Type B pancreatic cell (in vitro differentiated cells): ENCODE data around the gene AFF3. TPM values are rescaled to one million over a fixed set of nuclear protein-coding genes. Genes with fewer than 3 reads are reported as not detected.
A peak's percentile ranks its signal among the peaks of the same experiment; 100 is the strongest.

Source experiments
- DNase-seq: peaks from one replicate; pipeline ENCODE4 v3.0.0; 2021; ENCODE audit warnings: mixed read lengths; ENCODE audit not compliant: unreplicated experiment; ENCODE audit errors: extremely low spot score
- H3K27ac Mint-ChIP-seq: 2 replicates; pipeline ENCODE4 v1.8.0; 2021; ENCODE audit warnings: mild to moderate bottlenecking, mixed read lengths
- H3K27me3 Mint-ChIP-seq: 2 replicates; pipeline ENCODE4 v1.8.0; 2021; ENCODE audit warnings: mixed read lengths
- H3K36me3 Mint-ChIP-seq: 2 replicates; pipeline ENCODE4 v1.8.0; 2021; ENCODE audit warnings: mixed read lengths
- H3K4me1 Mint-ChIP-seq: one replicate; pipeline ENCODE4 v1.8.0; 2021; ENCODE audit warnings: mixed read lengths; ENCODE audit not compliant: unreplicated experiment
- H3K4me3 Mint-ChIP-seq: 2 replicates; pipeline ENCODE4 v1.8.0; 2021; ENCODE audit warnings: mild to moderate bottlenecking, mixed read lengths
- H3K9me3 Mint-ChIP-seq: 2 replicates; pipeline ENCODE4 v1.8.0; 2021; ENCODE audit warnings: mixed read lengths
- CTCF ChIP-seq: fragments of 200-600 bp; sonication (generic); conservative IDR thresholded peaks from 2 replicates; pipeline ENCODE4 v1.5.0; 2021; ENCODE audit warnings: antibody characterized with exemption, mild to moderate bottlenecking
- total RNA-seq: library from RNA; stranded (reverse); gene quantifications from 2 replicates; pipeline ENCODE4 v1.2.1, GENCODE V29; 2021; ENCODE audit warnings: low replicate concordance

The AFF3 gene
- total RNA-seq, 1 donor from 2014 or later = 29.2 TPM

DNA sequence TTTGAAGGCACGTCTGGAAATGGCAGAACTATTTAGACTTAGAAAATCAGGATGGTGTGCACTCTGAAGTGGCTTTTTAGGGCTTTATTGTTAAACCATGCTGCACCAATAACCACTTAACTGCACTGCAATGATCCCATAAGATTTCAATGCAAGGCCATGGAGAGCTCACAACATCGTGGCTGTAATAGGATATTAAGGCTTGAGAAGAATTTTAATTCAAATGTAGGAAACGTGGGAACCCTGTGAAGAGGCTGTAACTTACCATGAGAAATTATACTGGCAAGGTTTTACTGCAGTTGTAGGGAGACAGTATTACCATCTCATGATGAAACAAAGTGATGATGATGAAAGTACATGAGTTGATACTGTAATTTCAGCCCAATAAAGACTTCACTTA, 242.5 kb downstream of the AFF3 start:
- Mint-ChIP-seq H3K9me3 (no peaks in the 10 kb centered on the region), H3K36me3 (peaks cover 5% of the 10 kb centered on the region), H3K4me3 (no peak overlapping the region), H3K4me1 (peaks cover 34% of the 10 kb centered on the region), H3K27me3 (peaks cover 17% of the 10 kb centered on the region), H3K27ac (no peak overlapping the region)
- no peak for DNase-seq
- TF ChIP-seq CTCF = no peak

- H3K4me3 Mint-ChIP-seq = no peak overlapping the region
Measured at GRCh38 chr2:99899058-99899855, 243.1 kb downstream of the AFF3 start.

DNA sequence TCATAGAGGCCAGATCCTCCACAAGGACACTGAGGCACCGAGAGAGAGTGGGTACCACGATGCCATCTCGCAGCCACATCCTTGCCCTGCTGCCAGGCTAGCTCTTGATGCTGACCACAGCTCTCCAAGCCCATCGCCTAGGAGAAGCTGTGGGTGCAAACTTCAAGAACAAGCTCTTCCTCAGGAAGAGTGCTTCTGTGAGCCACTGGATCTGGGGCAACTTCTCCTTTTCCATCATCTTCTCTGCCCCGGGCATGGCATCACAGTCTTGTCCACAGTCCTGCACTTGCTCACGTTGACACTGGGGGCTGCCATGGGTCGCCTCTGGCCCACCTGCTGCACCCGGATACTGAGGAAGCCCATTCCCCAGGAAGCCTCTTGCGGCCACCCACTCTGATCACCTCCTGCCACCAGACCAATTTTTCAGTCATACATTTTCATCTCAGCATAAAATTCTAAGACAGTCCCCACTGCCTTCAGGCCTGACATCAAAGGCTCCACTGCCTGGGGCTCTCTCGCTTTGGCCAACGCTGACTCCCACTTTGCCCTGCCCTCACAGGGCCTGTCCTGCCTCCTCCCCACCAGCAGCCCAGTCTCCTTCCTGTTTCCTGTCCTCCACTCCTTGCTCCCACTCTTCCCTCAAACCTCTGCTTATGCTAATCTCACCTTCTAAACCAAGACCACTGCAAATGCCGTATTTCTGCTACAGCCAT, 243.9 kb downstream of the AFF3 start:
- Mint-ChIP-seq H3K27ac (no peak overlapping the region), H3K4me3 (no peak overlapping the region), H3K36me3 (peaks cover 5% of the 10 kb centered on the region), H3K4me1 (peaks cover 34% of the 10 kb centered on the region), H3K27me3 (peaks cover 18% of the 10 kb centered on the region), H3K9me3 (no peaks in the 10 kb centered on the region)
- no peak for DNase-seq
- no peak for TF ChIP-seq CTCF

More at GRCh38 chr2:99899058-99899855, 243.1 kb downstream of the AFF3 start:
- H3K4me1 Mint-ChIP-seq = peaks cover 34% of the 10 kb centered on the region
- no peak for TF ChIP-seq CTCF
- DNase-seq = no peak
- H3K36me3 Mint-ChIP-seq = peaks cover 5% of the 10 kb centered on the region
- no peak overlapping the region for H3K27ac Mint-ChIP-seq
- no peaks in the 10 kb centered on the region for H3K9me3 Mint-ChIP-seq
- H3K27me3 Mint-ChIP-seq = peaks cover 17% of the 10 kb centered on the region

GRCh38 chr2:99891428-99891780, 251.0 kb downstream of the AFF3 start:
- Mint-ChIP-seq H3K36me3 (no peaks in the 10 kb centered on the region), H3K4me1 (peaks cover 27% of the 10 kb centered on the region), H3K27ac (peak overlapping the region; percentile 37), H3K9me3 (no peaks in the 10 kb centered on the region), H3K4me3 (no peak overlapping the region), H3K27me3 (peaks cover 20% of the 10 kb centered on the region)
- TF ChIP-seq CTCF = no peak
- no peak for DNase-seq

DNA sequence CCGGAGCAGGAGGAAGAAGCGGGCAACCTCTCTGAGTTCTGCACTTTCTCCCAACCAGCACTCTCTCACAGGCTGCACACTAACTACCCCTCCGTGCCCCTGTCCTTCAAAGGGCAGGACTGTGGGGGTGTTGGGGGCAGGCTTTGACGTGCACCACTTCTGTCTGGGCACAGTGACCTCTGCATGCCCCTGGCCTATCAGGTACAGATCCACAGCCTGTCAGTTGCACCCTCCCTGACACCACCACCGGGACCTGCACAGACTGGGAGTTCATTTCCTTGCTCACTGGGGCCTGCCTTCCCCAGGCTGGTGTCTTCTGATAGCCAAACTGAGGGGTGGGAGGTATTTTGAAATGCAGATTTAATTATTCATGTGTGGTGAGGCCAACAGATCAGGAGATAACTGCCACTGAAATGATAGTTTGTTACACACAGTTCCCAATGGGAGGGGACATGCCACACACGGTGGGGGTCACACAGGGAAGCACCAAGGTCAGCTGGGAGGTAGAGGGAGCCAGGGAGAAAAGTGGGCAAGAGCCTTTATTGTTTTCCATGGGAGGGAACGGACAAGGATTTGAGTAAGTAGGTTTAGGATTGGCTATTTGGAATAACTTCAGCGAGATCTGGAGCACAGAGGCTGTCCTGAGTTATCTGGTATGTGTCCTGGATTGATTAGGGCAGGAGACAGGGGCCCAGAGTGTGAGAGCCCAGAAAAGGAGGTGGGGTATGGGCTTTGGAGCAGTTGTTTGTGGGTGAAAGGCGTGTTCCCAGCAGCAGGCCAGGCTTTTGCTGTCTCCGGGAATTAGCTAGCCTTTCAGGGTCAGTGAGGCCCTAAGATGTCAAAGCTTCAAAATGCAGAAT, 251.6 kb downstream of the AFF3 start:
- no peaks in the 10 kb centered on the region for H3K36me3 Mint-ChIP-seq
- H3K4me3 Mint-ChIP-seq = peak overlapping the region; percentile 61
- TF ChIP-seq CTCF = no peak
- no peak for DNase-seq
- peak overlapping the region; percentile 37 for H3K27ac Mint-ChIP-seq
- peaks cover 20% of the 10 kb centered on the region for H3K27me3 Mint-ChIP-seq
- H3K4me1 Mint-ChIP-seq = peaks cover 27% of the 10 kb centered on the region
- H3K9me3 Mint-ChIP-seq = no peaks in the 10 kb centered on the region
